ENCODE data around the gene MANF.

MANF gene

DNA sequence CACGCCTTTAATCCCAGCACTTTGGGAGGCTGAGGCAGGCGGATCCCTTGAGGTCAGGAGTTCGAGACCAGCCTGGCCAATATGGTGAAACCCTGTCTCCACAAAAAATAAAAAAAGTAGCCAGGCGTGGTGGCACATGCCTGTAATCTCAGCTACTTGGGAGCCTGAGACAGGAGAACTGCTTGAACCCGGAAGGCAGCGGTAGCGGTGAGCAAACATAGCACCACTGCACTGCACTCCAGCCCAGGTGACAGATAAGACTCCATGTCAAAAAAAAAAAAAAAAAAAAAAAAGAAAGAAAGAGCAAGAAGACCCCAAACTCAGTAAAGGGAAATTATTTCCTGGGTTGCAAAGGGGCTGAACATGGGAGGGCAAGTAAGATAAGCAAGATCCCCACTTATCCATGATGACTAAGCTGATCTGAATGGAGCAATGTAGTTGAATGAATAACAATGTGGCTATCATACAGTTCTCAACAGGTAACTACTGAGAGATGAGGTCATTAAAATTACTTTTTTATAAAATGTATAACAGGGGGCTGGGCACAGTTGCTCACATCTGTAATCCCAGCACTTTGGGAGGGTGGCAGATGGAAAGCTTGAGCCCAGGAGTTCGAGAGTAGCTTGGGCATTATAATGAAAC is 52.0 kb downstream of the MANF start:
- no peak for DNase-seq (ENCODE audit: low read depth)

Measured in GM04504 (cell line).